ENCODE results near the gene NAV2. TPM values are rescaled to one million over a fixed set of nuclear protein-coding genes. Genes with fewer than 3 reads are reported as not detected.

Gene NAV2
- total and polyA plus RNA-seq, 2 donors (not counting 1 experiment from before 2014, with no cell fraction given), result 8.1 to 14.0 TPM

DNA sequence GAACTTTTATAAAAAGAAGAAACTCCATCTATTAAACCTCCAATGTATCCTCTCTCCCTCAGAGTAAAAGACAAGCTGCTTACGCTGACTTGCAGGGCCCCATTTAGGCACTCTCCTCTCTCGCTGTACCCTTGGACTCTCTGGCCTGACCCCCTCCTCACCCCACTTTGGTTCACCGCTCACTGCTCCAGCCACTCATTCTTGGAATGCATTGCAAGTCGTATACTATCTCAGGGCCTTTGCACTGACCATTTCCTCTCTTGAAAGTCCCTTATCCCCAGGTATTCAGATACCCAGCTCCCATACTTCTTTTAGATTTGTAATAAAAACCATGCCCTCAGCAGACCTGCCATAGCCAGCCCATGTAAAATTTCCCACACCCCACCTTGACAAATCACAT is 308.1 kb downstream of the NAV2 start:
- no peak overlapping the region for H3K9ac ChIP-seq (ENCODE audit: insufficient read depth, low read length)
- H4K20me1 ChIP-seq (ENCODE audit: control insufficient read depth, extremely low read depth, insufficient read depth, low read length), result no peaks in the 10 kb centered on the region
- no peak overlapping the region for H3K27ac ChIP-seq (ENCODE audit: insufficient read depth, low read length)
- H3K27me3 ChIP-seq (ENCODE audit: control insufficient read depth, insufficient read depth, low read length), result no peaks in the 10 kb centered on the region
- no peaks in the 10 kb centered on the region for H3K4me1 ChIP-seq (ENCODE audit: control insufficient read depth, extremely low read depth, insufficient read depth, low read length)
- TF ChIP-seq, protein P1, sequence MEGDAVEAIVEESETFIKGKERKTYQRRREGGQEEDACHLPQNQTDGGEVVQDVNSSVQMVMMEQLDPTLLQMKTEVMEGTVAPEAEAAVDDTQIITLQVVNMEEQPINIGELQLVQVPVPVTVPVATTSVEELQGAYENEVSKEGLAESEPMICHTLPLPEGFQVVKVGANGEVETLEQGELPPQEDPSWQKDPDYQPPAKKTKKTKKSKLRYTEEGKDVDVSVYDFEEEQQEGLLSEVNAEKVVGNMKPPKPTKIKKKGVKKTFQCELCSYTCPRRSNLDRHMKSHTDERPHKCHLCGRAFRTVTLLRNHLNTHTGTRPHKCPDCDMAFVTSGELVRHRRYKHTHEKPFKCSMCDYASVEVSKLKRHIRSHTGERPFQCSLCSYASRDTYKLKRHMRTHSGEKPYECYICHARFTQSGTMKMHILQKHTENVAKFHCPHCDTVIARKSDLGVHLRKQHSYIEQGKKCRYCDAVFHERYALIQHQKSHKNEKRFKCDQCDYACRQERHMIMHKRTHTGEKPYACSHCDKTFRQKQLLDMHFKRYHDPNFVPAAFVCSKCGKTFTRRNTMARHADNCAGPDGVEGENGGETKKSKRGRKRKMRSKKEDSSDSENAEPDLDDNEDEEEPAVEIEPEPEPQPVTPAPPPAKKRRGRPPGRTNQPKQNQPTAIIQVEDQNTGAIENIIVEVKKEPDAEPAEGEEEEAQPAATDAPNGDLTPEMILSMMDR (conservative IDR thresholded peaks at IDR 0.05 in 1 of 2, IDR thresholded peaks at IDR 0.05 in 1 of 2; ENCODE audit: low read depth in 1 of 2, low read length in 2 of 2), result no peak
- no peak for TF ChIP-seq EZH2 (IDR thresholded peaks at IDR 0.05; ENCODE audit: low read length, missing control alignments)
- no peak overlapping the region for H3K4me2 ChIP-seq (ENCODE audit: extremely low read depth, insufficient read depth, low read length)
- H3K9me3 ChIP-seq (ENCODE audit: control insufficient read depth, insufficient read depth, low read depth, low read length), result no peaks in the 10 kb centered on the region
- DNase-seq (ENCODE audit: low read depth in 2 of 2), result no peak
- no peaks in the 10 kb centered on the region for H3K79me2 ChIP-seq (ENCODE audit: control insufficient read depth, insufficient read depth, low read length)
- H2AFZ ChIP-seq (ENCODE audit: low read length), result no peak overlapping the region
- no peak overlapping the region for H3K4me3 ChIP-seq (replicated peaks in 1 of 4; ENCODE audit: control extremely low read depth in 1 of 4, insufficient read depth in 1 of 4, low read depth in 3 of 4, low read length in 4 of 4)
- H3K36me3 ChIP-seq (ENCODE audit: control insufficient read depth, insufficient read depth, low read length), result no peaks in the 10 kb centered on the region

DNA sequence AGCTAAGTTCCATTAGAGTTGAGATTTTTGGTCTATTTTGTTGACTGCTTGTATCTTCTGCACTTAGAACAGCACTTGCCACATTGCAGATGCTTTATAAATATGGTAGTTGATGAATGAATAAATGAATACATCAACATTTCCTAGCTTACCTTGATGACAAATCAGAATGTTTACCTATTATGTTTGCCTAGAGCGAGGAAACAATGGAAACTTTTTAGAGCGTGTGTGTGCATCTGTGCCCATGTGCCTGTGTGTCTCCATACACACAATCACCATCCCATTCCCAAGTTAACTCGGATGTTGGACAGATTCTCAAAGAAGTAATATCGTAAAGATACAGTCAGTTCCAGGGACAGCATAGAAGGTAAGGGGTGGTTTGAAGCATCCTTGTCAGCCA is 308.6 kb downstream of the NAV2 start:
- H3K4me3 ChIP-seq (replicated peaks in 1 of 4; ENCODE audit: control extremely low read depth in 1 of 4, insufficient read depth in 1 of 4, low read depth in 3 of 4, low read length in 4 of 4), result no peak overlapping the region
- no peak overlapping the region for H2AFZ ChIP-seq (ENCODE audit: low read length)
- no peaks in the 10 kb centered on the region for H3K4me1 ChIP-seq (ENCODE audit: control insufficient read depth, extremely low read depth, insufficient read depth, low read length)
- H3K9ac ChIP-seq (ENCODE audit: insufficient read depth, low read length), result no peak overlapping the region
- no peaks in the 10 kb centered on the region for H3K36me3 ChIP-seq (ENCODE audit: control insufficient read depth, insufficient read depth, low read length)
- TF ChIP-seq EZH2 (IDR thresholded peaks at IDR 0.05; ENCODE audit: low read length, missing control alignments), result no peak
- TF ChIP-seq, protein P1 (conservative IDR thresholded peaks at IDR 0.05 in 1 of 2, IDR thresholded peaks at IDR 0.05 in 1 of 2; ENCODE audit: low read depth in 1 of 2, low read length in 2 of 2), result no peak
- H4K20me1 ChIP-seq (ENCODE audit: control insufficient read depth, extremely low read depth, insufficient read depth, low read length), result no peaks in the 10 kb centered on the region
- DNase-seq (ENCODE audit: low read depth in 2 of 2), result no peak
- H3K4me2 ChIP-seq (ENCODE audit: extremely low read depth, insufficient read depth, low read length), result no peak overlapping the region
- no peaks in the 10 kb centered on the region for H3K27me3 ChIP-seq (ENCODE audit: control insufficient read depth, insufficient read depth, low read length)
- no peaks in the 10 kb centered on the region for H3K9me3 ChIP-seq (ENCODE audit: control insufficient read depth, insufficient read depth, low read depth, low read length)
- H3K79me2 ChIP-seq (ENCODE audit: control insufficient read depth, insufficient read depth, low read length), result no peaks in the 10 kb centered on the region
- no peak overlapping the region for H3K27ac ChIP-seq (ENCODE audit: insufficient read depth, low read length)

DNA sequence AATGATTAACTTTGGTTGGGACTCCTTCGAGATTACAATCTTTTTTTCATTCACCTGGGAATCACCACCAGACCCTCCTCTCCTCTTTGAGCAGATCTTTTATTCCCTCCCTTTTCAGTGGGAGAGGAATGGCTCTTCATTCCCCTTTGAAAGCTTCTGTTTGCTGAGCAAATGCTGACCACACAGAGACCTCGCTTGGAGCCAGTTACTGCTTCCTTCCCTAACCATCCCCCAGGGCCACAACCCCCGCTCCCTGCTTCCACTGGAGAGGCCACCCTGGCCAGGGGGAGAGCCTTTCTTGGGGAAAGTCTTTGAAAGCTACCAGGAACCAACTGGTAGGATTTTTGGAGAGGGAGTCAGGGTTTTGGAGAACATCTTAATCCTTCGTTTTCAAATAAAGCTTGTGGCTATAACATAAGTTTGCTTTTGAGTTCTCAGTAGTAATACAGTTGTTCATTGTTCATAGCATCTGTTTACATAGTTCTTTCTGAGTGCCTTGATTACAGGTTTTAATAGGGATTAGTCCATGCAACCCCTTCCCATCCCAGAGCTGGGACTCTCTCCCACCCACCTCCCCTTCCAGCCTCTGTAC is 309.2 kb downstream of the NAV2 start:
- H3K4me3 ChIP-seq (replicated peaks in 1 of 4; ENCODE audit: control extremely low read depth in 1 of 4, insufficient read depth in 1 of 4, low read depth in 3 of 4, low read length in 4 of 4), result no peak overlapping the region
- no peak overlapping the region for H2AFZ ChIP-seq (ENCODE audit: low read length)
- H3K4me2 ChIP-seq (ENCODE audit: extremely low read depth, insufficient read depth, low read length), result no peak overlapping the region
- no peaks in the 10 kb centered on the region for H4K20me1 ChIP-seq (ENCODE audit: control insufficient read depth, extremely low read depth, insufficient read depth, low read length)
- H3K36me3 ChIP-seq (ENCODE audit: control insufficient read depth, insufficient read depth, low read length), result no peaks in the 10 kb centered on the region
- H3K9ac ChIP-seq (ENCODE audit: insufficient read depth, low read length), result no peak overlapping the region
- H3K9me3 ChIP-seq (ENCODE audit: control insufficient read depth, insufficient read depth, low read depth, low read length), result no peaks in the 10 kb centered on the region
- no peaks in the 10 kb centered on the region for H3K79me2 ChIP-seq (ENCODE audit: control insufficient read depth, insufficient read depth, low read length)
- no peaks in the 10 kb centered on the region for H3K4me1 ChIP-seq (ENCODE audit: control insufficient read depth, extremely low read depth, insufficient read depth, low read length)
- H3K27me3 ChIP-seq (ENCODE audit: control insufficient read depth, insufficient read depth, low read length), result no peaks in the 10 kb centered on the region
- H3K27ac ChIP-seq (ENCODE audit: insufficient read depth, low read length), result no peak overlapping the region
- TF ChIP-seq, protein P1 (conservative IDR thresholded peaks at IDR 0.05 in 1 of 2, IDR thresholded peaks at IDR 0.05 in 1 of 2; ENCODE audit: low read depth in 1 of 2, low read length in 2 of 2), result no peak
- no peak for TF ChIP-seq EZH2 (IDR thresholded peaks at IDR 0.05; ENCODE audit: low read length, missing control alignments)
- no peak for DNase-seq (ENCODE audit: low read depth in 2 of 2)
